ENCODE measurements around the gene DUSP28. TPM values are rescaled to one million over a fixed set of nuclear protein-coding genes. Genes with fewer than 3 reads are reported as not detected.

DUSP28 gene
- total RNA-seq, 1 donor from 2014 or later: 1.5 TPM

DNA sequence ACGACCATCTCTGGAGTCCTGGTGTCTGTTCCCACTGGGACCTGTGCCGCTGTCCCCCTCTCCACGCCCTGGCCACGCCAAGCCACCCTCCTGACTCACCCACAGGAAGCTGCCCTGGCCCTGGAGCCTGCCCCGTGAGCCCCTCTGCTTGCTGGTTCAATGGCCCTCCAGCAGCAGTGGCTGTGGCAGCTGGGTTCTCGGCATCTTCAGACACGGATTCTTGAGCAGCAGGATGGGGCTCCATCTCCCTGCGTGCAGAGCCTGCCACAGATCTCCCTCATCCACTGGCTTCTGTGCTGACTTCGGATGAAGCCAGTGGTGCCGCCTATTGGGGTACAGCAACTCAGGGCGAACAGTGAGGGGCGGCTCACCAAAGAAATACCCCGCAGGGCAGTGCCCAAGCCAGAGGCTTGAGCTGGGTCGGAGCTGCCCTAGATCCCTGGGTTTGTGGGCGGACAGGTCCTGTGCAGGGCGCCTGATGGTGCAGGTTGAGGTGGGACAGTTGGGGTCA is 40.3 kb downstream of the DUSP28 start:
- TF ChIP-seq, protein P1, sequence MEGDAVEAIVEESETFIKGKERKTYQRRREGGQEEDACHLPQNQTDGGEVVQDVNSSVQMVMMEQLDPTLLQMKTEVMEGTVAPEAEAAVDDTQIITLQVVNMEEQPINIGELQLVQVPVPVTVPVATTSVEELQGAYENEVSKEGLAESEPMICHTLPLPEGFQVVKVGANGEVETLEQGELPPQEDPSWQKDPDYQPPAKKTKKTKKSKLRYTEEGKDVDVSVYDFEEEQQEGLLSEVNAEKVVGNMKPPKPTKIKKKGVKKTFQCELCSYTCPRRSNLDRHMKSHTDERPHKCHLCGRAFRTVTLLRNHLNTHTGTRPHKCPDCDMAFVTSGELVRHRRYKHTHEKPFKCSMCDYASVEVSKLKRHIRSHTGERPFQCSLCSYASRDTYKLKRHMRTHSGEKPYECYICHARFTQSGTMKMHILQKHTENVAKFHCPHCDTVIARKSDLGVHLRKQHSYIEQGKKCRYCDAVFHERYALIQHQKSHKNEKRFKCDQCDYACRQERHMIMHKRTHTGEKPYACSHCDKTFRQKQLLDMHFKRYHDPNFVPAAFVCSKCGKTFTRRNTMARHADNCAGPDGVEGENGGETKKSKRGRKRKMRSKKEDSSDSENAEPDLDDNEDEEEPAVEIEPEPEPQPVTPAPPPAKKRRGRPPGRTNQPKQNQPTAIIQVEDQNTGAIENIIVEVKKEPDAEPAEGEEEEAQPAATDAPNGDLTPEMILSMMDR (IDR thresholded peaks at IDR 0.05; ENCODE audit: unreplicated experiment): no peak
- Mint-ChIP-seq H3K9me3 (ENCODE audit: unreplicated experiment) (no peaks in the 10 kb centered on the region), H3K27me3 (ENCODE audit: unreplicated experiment) (peaks cover 3% of the 10 kb centered on the region), H3K27ac (ENCODE audit: unreplicated experiment) (no peak overlapping the region), H3K4me3 (ENCODE audit: unreplicated experiment) (no peak overlapping the region), H3K4me1 (ENCODE audit: unreplicated experiment) (peaks cover 6% of the 10 kb centered on the region), H3K36me3 (ENCODE audit: low read depth, unreplicated experiment) (no peaks in the 10 kb centered on the region)
- no peak for DNase-seq (ENCODE audit: low spot score)

DNA sequence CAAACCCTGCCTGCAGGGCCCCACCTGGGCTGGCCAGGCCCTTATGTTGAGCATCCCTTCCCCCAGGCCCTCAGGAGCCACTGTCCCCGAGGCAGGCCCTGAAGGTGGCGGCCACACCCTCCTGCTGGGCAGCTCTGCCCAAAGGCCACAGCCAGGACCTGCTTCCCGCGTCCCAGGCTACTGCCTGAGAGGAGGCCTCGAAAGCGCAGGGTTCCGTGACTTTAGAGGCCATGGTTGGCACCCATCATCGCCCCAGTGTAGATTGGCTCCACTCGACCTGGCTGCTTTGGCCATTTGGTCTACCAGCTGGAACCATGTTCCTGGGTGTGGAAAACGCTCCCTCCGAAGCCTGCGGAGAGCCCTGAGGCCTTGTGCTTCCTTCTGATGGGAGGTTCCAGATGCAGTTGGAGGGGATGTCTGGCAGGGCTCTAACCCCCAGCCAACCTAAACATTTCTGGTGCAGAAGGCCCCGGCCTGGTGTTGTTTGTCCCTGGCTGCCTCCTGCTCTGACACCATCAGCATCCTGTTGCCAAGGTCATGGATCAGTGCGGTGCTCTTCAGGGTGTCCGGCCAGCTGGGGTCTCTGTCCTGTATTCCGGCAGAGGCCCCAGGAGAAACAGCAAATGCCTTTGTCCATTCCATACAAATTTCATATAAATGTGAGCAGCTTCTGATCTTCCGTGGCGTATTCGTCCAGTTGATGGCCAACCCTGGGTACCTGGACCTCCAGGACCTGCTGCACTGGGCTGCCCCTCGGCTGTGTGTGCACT is 41.1 kb downstream of the DUSP28 start:
- Mint-ChIP-seq H3K4me1 (ENCODE audit: unreplicated experiment) (peaks cover 8% of the 10 kb centered on the region), H3K36me3 (ENCODE audit: low read depth, unreplicated experiment) (no peaks in the 10 kb centered on the region), H3K27ac (ENCODE audit: unreplicated experiment) (no peak overlapping the region), H3K27me3 (ENCODE audit: unreplicated experiment) (peaks cover 3% of the 10 kb centered on the region), H3K9me3 (ENCODE audit: unreplicated experiment) (no peaks in the 10 kb centered on the region), H3K4me3 (ENCODE audit: unreplicated experiment) (no peak overlapping the region)
- DNase-seq (ENCODE audit: low spot score): no peak
- TF ChIP-seq, protein P1 (IDR thresholded peaks at IDR 0.05; ENCODE audit: unreplicated experiment): no peak

DNA sequence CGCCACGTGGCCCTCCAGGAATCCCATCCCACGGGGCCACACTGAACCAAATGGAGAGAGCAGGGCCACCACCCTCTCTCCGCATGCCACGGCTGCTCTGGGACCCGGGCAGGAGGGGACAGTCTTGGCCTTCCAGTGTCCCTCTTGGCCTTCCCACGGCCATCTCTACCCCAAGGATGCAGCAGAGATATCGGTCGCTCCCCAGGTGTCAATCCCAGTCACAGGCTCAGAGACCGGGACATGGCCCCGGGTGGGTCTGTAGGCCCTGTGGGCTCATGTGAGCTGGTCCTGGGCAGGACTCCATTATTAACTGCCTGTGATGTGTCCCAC is 41.6 kb downstream of the DUSP28 start:
- TF ChIP-seq, protein P1 (IDR thresholded peaks at IDR 0.05; ENCODE audit: unreplicated experiment): no peak

DNA sequence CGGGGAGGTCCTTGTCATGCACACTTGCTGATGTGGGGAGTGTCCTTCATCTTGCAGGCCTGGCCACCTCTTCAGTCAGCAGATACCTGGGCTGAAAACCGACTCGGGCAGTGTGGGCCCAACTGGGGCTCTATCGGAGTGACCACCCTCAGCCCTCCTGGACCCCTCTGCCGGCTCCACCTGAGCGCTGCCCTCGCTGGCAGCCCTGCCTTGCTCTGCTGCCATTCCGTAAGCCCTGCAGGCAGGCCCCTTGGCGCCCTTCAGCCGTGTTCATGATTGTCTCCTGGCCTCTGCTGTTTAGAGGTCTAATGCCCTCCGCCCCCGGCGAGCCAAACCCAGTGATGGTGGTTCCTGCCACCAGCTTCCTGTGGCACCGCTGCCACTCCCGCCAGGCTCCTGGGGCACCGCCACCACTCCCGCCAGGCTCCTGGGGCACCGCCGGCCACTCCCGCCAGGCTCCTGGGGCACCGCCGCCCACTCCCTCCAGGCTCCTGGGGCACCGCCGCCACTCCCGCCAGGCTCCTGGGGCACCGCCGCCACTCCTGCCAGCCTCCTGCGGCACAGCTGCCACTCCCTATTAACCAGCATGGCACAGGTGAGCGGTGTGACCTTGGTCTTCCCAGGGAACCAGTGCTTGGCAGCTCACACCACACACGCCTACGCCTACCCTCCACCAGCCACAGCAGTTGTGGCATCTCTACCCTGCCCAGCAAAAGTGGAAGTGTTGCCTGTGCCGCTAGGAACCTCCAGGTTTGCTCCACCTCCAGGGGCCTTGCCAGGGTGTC is 42.3 kb downstream of the DUSP28 start:
- Mint-ChIP-seq H3K27ac (ENCODE audit: unreplicated experiment) (no peak overlapping the region), H3K9me3 (ENCODE audit: unreplicated experiment) (no peaks in the 10 kb centered on the region), H3K36me3 (ENCODE audit: low read depth, unreplicated experiment) (no peaks in the 10 kb centered on the region), H3K27me3 (ENCODE audit: unreplicated experiment) (peaks cover 3% of the 10 kb centered on the region), H3K4me1 (ENCODE audit: unreplicated experiment) (peaks cover 8% of the 10 kb centered on the region), H3K4me3 (ENCODE audit: unreplicated experiment) (no peak overlapping the region)
- TF ChIP-seq, protein P1 (IDR thresholded peaks at IDR 0.05; ENCODE audit: unreplicated experiment): no peak
- DNase-seq (ENCODE audit: low spot score): no peak

More for the DNA sequence above, 41.6 kb downstream of the DUSP28 start:
- H3K4me3 Mint-ChIP-seq (ENCODE audit: unreplicated experiment): no peak overlapping the region
- no peaks in the 10 kb centered on the region for H3K36me3 Mint-ChIP-seq (ENCODE audit: low read depth, unreplicated experiment)
- peaks cover 8% of the 10 kb centered on the region for H3K4me1 Mint-ChIP-seq (ENCODE audit: unreplicated experiment)
- no peak for DNase-seq (ENCODE audit: low spot score)
- no peaks in the 10 kb centered on the region for H3K9me3 Mint-ChIP-seq (ENCODE audit: unreplicated experiment)
- peaks cover 3% of the 10 kb centered on the region for H3K27me3 Mint-ChIP-seq (ENCODE audit: unreplicated experiment)
- H3K27ac Mint-ChIP-seq (ENCODE audit: unreplicated experiment): no peak overlapping the region
